SH-SY5Y (cell line): ENCODE results near the gene MSL3B.

Experiments
- GATA2 ChIP-seq: IDR thresholded peaks from 2 replicates; pipeline ENCODE4 v1.6.1; 2011; ENCODE audit warnings: mild to moderate bottlenecking, low read depth, low read length
- GATA3 ChIP-seq: IDR thresholded peaks from 2 replicates; pipeline ENCODE4 v1.6.1; 2011; ENCODE audit warnings: low read depth, mild to moderate bottlenecking, low read length, moderate library complexity

GRCh38 chr2:233837694-233838229 lies 30.4 kb downstream of the MSL3B start:
- peak; percentile 51 for TF ChIP-seq GATA2
- no peak for TF ChIP-seq GATA3
